Activated CD4-positive, alpha-beta T cell treated with anti-CD3 and anti-CD28 coated beads, Interleukin-2, Interleukin-6, amounts not matched to agents 100 ng/mL and 50 ng/mL, durations not matched to agents 16 hours and 8 hours (primary cell): Measurements from ENCODE around the gene MAGEB17.
"Not testable (repeated sequence)": the region's sequence is repeated elsewhere in the genome, so short reads cannot be mapped to it uniquely, and the experiment has no call there.

Source experiments
- DNase-seq: peaks from one replicate; pipeline ENCODE4 v3.0.0-alpha.2; 2020

Gene MAGEB17

DNA sequence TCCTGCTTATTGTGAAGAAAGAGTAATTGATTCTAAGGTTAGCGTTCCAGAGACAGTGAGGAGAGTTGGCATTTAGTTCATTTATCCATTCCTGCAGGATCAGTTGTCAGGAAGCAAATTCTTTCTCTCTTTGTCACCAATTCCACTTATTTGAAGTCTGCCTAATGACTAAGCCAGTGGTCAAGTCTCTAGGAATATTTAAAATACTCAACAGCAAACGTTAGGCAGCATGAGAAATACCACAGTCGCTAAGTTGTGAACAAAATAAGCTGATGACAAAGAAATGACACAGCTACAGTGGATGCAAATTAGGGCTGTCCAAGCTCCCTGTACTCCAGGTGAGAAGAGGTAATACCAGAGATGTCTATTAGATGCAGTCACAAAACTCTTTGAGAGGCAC lies 6.6 kb upstream of the MAGEB17 start:
- DNase-seq: no peak

GRCh38 chrX:16161173-16161572 lies 6.1 kb upstream of the MAGEB17 start:
- DNase-seq: not testable (repeated sequence)

DNA sequence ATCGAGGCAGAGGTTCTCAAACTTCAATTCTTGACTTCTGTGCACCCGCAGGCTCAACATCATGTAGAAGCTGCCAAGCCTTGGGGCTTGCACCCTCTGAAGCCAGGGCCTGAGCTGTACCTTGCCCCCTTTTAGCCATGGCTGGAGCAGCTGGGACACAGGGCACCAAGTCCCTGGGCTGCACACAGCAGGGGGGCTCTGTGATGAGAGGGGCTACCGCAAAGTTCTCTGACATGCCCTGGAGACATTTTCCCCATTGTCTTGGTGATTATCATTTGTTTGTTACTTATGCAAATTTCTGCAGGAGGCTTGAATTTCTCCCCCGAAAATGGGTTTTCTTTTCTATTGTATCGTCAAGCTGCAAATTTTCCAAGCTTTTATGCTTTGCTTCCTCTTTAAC lies 4.9 kb upstream of the MAGEB17 start:
- no peak for DNase-seq

GRCh38 chrX:16164748-16165147 lies 2.5 kb upstream of the MAGEB17 start:
- no peak for DNase-seq

GRCh38 chrX:16171039-16171438 lies 3.8 kb downstream of the MAGEB17 start:
- DNase-seq: no peak

DNA sequence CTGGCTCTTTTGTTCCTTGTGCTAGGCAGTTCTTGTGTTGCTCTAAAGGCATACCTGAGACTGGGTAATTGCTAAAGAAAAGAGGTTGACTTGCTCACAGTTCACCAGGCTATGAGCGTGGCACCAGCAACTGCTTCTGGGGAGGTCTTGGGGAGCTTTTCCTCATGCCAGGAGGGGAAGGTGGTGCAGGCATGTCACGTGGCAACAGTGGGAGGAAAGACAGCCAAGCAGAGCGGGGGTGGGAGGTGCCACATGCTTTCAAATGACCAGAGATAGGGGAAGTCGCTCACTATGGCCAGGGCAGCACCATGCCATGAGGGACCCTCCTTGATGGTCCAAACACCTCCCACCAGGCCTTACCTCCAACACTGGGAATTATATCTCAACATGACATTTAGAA lies 4.7 kb downstream of the MAGEB17 start:
- DNase-seq: no peak

DNA sequence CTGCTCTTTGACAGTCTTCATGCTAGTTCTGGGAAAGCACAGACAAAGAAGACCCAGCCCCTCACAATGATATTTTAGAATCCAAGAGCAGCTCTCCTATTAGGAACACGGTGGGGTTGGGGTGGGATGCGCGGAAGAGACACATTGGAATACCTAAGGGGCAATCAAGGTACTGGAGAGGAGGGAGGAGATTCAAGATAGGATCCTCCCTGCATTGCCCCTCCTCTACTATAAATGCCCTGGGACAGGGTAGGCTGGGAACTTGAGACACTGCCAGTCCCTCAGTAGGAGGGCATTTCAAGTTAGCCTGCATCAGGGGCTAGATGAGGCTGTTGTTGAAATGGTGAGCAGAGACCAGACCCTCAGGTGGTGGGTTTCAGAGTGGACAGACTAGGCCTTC lies 5.1 kb downstream of the MAGEB17 start:
- no peak for DNase-seq

DNA sequence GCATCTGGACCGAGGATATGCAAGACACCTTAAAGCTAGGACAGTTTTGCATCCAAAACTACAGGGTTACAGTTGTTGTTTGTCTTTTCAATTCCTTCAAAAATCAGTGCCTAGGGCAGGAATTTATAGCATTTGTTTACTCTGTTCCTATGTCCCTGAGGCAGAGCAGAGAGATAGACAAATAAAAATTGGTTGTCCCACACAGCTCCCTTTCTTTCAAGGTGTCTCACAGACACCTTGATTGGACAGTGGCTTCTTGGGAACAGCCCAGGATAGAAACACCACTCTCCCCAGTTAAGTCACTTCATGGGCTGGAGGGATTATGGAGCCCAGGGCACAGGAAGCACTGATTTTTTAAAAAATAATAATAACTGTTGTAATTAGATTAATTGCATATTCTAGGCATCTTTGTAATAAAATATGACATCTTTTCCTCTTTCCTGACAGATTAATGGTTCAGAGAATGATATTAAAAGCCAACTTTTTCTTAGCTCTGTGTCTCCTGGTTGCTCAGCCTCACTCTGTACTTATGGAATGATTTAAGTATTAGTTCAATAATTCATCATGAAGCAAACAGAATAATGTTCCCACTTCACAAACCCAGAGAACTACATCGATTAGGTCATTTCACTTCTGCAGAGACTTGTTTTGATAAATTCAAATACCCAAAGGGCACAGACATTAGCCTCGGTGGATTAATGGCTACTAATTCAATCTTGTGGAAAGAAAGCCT lies 8.2 kb downstream of the MAGEB17 start:
- DNase-seq: no peak

DNA sequence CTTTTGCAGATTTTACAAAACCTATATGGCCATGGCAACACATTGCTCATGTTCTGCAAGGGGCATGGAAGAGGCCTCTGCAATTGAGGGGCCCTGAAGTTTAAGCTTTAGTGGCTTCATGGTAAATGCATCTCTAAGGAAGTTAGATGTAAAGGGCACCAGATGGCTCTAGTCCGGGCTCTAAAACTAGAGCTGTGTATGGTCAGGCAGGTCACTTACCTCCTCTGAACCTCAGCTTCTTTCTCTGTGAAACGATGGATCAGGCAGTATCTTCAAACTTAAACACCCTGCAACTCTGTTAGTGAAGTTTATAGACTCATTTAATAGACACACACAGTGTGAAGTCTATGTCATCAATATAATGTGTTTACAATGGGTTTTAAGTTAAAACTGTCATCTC lies 10.0 kb downstream of the MAGEB17 start:
- no peak for DNase-seq

DNA sequence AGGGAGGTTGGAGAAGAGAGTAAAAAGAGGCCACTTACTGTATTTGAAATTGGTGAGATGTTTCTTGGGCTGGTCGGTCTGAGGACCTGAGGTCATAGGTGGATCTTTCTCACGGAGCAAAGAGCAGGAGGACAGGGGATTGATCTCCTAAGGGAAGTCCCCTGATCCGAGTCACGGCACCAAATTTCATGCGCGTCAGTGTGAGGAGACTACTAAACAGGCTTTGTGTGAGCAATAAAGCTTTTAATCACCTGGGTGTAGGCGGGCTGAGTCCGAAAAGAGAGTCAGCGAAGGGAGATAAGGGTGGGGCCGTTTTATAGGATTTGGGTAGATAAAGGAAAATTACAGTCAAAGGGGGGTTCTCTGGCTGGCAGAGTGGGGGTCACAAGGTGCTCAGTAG lies 16.6 kb downstream of the MAGEB17 start:
- not testable (repeated sequence) for DNase-seq

- DNase-seq: peak; percentile 24
These were observed 18.4 kb downstream of the MAGEB17 start for GRCh38 chrX:16185725-16186136.

DNA sequence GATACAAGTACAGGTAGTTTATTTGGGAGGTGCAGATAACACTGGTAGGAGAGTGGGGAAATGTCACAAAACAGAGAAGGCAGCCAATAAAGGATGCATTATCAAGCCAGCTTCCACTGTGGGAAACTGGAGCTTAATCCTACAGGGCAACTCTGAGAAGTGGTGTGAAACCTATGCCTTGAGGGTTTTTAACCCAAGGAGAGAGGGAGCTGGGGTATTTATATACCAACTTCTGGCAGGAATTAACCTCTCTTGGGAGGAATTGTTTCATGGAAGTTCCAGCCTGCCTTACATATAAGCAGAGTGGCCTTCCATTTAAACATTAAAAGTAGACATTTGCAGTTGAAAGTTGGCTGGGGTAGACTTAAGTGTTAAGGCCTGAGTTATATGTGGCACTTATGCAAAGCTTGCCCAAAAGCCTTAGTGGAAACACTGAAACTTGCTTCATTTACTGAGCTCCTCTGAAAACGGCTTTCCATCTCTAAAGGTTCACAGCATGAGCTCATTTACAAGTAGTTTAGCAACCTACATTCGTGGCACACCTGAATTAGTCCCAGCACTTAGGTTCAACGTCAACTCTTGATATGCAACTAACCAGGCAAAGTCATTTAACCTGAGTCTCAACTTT lies 19.2 kb downstream of the MAGEB17 start:
- no peak for DNase-seq

GRCh38 chrX:16187024-16187760 lies 19.9 kb downstream of the MAGEB17 start:
- no peak for DNase-seq

GRCh38 chrX:16188687-16189086 lies 21.4 kb downstream of the MAGEB17 start:
- DNase-seq: no peak

DNA sequence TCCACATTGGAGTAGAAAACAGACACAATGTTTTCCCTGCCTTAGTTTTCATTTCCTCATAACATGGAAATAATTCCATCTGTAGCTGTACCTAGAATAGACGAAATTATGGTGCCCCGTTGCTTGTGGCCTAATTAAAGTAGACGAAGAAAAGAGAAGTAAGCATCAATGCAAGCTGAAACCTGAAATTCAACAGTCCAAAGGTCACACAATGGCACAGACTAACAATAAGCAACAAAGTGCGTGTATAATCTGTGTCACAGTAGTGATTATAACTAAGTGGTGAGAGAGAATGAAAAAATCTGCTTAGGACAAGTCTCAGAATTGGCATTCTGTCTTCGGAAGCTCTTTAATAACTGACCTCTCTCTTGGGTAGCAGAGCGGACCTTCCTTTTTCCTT lies 24.3 kb downstream of the MAGEB17 start:
- DNase-seq: no peak

GRCh38 chrX:16196829-16197228 lies 29.5 kb downstream of the MAGEB17 start:
- DNase-seq: no peak

GRCh38 chrX:16199343-16199742 lies 32.1 kb downstream of the MAGEB17 start:
- DNase-seq: no peak

GRCh38 chrX:16202943-16203342 lies 35.7 kb downstream of the MAGEB17 start:
- DNase-seq: no peak

GRCh38 chrX:16204538-16204937 lies 37.3 kb downstream of the MAGEB17 start:
- no peak for DNase-seq

DNA sequence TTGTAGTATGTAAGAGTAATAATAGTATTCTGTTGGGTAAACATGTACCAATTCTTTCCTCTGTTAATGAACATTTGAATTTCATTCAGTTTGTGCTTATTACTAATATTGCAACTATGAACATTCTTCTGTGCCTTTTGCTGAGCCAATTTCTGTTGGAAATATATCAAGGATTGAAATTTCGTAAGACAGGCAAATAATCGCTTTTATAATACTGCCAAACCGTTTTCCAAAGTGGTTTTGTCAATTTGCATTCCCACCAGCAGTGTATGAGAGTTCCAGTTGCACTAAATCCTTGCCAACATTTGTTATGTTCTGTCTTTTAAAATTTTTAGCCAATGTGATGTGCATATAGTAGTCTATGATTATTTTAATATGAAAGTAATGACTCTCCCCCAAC lies 38.6 kb downstream of the MAGEB17 start:
- DNase-seq: no peak

- no peak for DNase-seq
These were observed 40.4 kb downstream of the MAGEB17 start for GRCh38 chrX:16207634-16208033.

GRCh38 chrX:16208601-16209000 lies 41.3 kb downstream of the MAGEB17 start:
- no peak for DNase-seq

DNA sequence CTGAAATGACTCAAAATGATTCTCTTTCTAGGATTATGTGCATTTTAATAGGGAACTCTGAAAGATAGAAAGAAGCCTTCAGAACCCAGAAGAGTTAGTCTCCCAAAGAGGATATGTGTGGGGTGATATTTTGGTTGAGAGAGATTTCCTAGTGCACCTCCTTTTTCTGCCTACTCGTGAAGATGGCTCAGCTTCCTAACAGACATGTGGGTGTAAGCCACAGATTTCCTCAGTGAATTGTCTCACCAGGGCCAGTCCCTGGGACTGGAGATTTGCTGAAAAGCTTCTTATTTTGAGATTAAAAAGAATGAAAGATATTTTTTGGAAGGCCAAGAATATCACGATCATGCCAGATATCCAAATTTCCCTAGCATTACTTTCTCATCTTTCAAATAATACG lies 42.8 kb downstream of the MAGEB17 start:
- no peak for DNase-seq

- no peak for DNase-seq
These were observed 44.7 kb downstream of the MAGEB17 start for GRCh38 chrX:16212024-16212423.
